Measurements from ENCODE around the gene ECSIT. TPM values are rescaled to one million over a fixed set of nuclear protein-coding genes. Genes with fewer than 3 reads are reported as not detected.

The ECSIT gene
- total and polyA plus RNA-seq, 3 donors from 2014 or later: 28.9 to 58.7 (median 45.4) TPM

GRCh38 chr19:11494634-11495285, 34.2 kb downstream of the ECSIT start:
- Histone ChIP-seq H3K27ac (peak overlapping the region in 1 of 2 donors; percentile 50), H3K4me1 (peaks cover 18% of the 10 kb centered on the region), H3K4me3 (no peak overlapping the region), H3K36me3 (ENCODE audit: low read depth, missing control alignments) (no peaks in the 10 kb centered on the region), H3K27me3 (no peaks in the 10 kb centered on the region), H3K9me3 (no peaks in the 10 kb centered on the region)
- DNase-seq: peak; percentile 51
- TF ChIP-seq, protein P1, sequence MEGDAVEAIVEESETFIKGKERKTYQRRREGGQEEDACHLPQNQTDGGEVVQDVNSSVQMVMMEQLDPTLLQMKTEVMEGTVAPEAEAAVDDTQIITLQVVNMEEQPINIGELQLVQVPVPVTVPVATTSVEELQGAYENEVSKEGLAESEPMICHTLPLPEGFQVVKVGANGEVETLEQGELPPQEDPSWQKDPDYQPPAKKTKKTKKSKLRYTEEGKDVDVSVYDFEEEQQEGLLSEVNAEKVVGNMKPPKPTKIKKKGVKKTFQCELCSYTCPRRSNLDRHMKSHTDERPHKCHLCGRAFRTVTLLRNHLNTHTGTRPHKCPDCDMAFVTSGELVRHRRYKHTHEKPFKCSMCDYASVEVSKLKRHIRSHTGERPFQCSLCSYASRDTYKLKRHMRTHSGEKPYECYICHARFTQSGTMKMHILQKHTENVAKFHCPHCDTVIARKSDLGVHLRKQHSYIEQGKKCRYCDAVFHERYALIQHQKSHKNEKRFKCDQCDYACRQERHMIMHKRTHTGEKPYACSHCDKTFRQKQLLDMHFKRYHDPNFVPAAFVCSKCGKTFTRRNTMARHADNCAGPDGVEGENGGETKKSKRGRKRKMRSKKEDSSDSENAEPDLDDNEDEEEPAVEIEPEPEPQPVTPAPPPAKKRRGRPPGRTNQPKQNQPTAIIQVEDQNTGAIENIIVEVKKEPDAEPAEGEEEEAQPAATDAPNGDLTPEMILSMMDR (IDR thresholded peaks at IDR 0.05): no peak
- TF ChIP-seq POLR2A (IDR thresholded peaks at IDR 0.05): no peak
- 78 to 88% methylated on average over 19 to 27 of the region's 27 CpGs for WGBS, 2 donors
- intact Hi-C loops (cut with DNase I; ENCODE audit: low total_unique reads): no loop called here

- WGBS, 2 donors: 83 to 98% methylated on average over 7 of the region's 7 CpGs
- no peak for DNase-seq
- Histone ChIP-seq H3K4me3 (no peak overlapping the region), H3K9me3 (no peaks in the 10 kb centered on the region), H3K27me3 (no peaks in the 10 kb centered on the region), H3K27ac (no peak overlapping the region), H3K36me3 (ENCODE audit: low read depth, missing control alignments) (no peaks in the 10 kb centered on the region), H3K4me1 (no peaks in the 10 kb centered on the region)
- TF ChIP-seq, protein P1 (IDR thresholded peaks at IDR 0.05): no peak
- no peak for TF ChIP-seq POLR2A (IDR thresholded peaks at IDR 0.05)
- intact Hi-C loops (cut with DNase I; ENCODE audit: low total_unique reads): no loop called here
Measured at GRCh38 chr19:11489378-11489777, 39.6 kb downstream of the ECSIT start.

DNA sequence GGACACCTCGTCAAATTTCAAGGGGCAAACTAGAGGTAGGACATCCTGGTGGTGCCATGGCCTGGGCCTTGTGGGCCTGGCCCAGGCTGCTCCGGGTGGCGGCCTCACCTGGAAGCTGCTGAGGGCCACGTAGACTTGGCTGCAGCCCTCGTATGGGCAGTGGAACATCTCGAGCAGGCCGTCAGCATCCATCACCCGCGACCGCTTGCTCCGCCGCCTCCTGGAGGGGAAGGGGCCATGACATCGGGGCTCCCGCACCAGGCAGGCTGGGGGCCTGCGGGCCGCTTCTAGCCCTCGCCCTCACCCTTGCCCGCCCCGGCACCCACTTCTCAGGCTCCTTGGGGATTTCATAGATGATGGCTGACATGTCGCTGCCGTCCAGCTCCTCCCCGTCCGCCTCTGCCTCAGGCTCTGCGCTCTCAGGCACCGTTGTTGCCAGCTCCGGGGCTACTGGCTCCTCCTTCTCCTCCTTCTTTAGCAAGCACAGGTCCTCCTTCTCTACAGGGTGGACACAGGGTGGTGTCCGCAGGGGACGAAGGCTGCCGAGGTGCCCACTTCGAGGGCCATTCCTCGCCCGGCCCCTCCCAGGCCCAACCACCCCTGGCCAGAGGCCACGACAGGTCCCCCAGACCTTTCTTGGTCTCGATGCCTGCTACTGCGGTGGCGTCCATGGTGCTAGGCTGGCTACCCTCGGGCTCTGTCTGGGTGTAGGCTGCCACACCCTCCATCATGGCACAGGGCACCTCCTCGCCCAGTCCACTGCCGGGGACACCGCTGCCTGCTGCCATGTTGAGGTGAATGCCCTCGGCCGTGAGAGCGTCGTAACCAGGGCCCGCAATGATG, 42.1 kb downstream of the ECSIT start:
- no peak for DNase-seq

DNA sequence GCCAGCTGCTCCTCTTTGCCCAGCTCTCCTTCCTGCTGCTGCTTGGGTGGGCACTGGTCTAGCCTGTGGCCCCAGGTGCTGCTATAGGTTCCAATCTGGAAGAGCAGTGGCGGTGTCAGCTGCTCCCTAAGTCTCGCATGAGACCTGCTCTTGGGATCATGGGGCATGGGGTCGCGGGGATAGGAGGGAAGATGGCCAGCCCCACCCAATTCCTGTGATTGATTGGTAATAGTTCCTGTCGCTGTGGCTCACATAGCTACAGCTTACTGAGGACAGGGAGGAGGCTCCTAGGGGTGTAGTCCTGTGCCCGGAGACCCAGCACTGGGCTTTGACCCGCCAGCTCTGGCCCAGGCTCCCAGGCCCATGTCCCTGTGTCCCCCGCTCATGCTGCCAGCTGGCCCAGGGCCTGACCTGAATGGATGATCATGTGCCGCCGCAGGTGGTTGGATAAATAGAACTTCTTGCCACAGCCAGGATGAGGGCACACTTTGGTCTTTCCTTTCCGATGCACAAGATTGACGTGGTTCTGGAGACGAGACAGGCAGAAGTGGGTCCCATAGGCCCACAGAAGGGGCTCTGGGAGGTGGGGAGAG, 43.6 kb downstream of the ECSIT start:
- Histone ChIP-seq H3K4me1 (peaks cover 16% of the 10 kb centered on the region), H3K4me3 (no peak overlapping the region), H3K27ac (no peak overlapping the region), H3K36me3 (ENCODE audit: low read depth, missing control alignments) (no peaks in the 10 kb centered on the region), H3K9me3 (no peaks in the 10 kb centered on the region), H3K27me3 (no peaks in the 10 kb centered on the region)
- 88 to 92% methylated on average over 13 of the region's 13 CpGs for WGBS, 2 donors
- intact Hi-C loops (cut with DNase I; ENCODE audit: low total_unique reads): no loop called here
- TF ChIP-seq, protein P1 (IDR thresholded peaks at IDR 0.05): no peak
- TF ChIP-seq POLR2A (IDR thresholded peaks at IDR 0.05): no peak
- no peak for DNase-seq

More for the DNA sequence above, 42.1 kb downstream of the ECSIT start:
- H3K4me3 ChIP-seq: no peak overlapping the region
- H3K9me3 ChIP-seq: no peaks in the 10 kb centered on the region
- H3K36me3 ChIP-seq (ENCODE audit: low read depth, missing control alignments): no peaks in the 10 kb centered on the region
- peaks cover 14% of the 10 kb centered on the region for H3K4me1 ChIP-seq
- TF ChIP-seq, protein P1 (IDR thresholded peaks at IDR 0.05): no peak
- TF ChIP-seq POLR2A (IDR thresholded peaks at IDR 0.05): no peak
- WGBS, 2 donors: 93 to 94% methylated on average over 11 to 44 of the region's 45 CpGs
- H3K27ac ChIP-seq: no peak overlapping the region
- intact Hi-C loops (cut with DNase I; ENCODE audit: low total_unique reads): no loop called here
- H3K27me3 ChIP-seq: no peaks in the 10 kb centered on the region
